PC-9 (cell line): ENCODE data around the gene CDH22.

Experiments used
- CTCF ChIP-seq: fragments of 200-600 bp; sonication (generic); conservative IDR thresholded peaks from 2 replicates; pipeline ENCODE4 v1.6.1; 2017; ENCODE audit warnings: mixed run types, antibody characterized with exemption, mild to moderate bottlenecking, moderate library complexity
- EZH2 ChIP-seq: fragments of 200-600 bp; sonication (generic); IDR thresholded peaks from 2 replicates; pipeline ENCODE4 v1.8.0; 2017; ENCODE audit warnings: antibody characterized with exemption, low read depth

GRCh38 chr20:46217583-46217982 lies 90.7 kb downstream of the CDH22 start:
- TF ChIP-seq EZH2 (no peak), CTCF (no peak)
